BE2C (cell line): ENCODE measurements around the gene SPINK1.
"Not testable (repeated sequence)": the region's sequence is repeated elsewhere in the genome, so short reads cannot be mapped to it uniquely, and the experiment has no call there.

Experiments
- DNase-seq: peaks from one replicate; pipeline ENCODE4 v3.0.0-alpha.2; 2020
- H3K27me3 ChIP-seq: fragments of 250-450 bp; sonication (Bioruptor Pico); 2 replicates; pipeline ENCODE4 v1.5.1; 2020; ENCODE audit warnings: mild to moderate bottlenecking
- H3K36me3 ChIP-seq: fragments of 250-450 bp; sonication (Bioruptor Pico); 2 replicates; pipeline ENCODE4 v1.5.1; 2020; ENCODE audit warnings: mild to moderate bottlenecking
- H3K4me1 ChIP-seq: fragments of 250-450 bp; sonication (Bioruptor Pico); 2 replicates; pipeline ENCODE4 v1.5.1; 2020
- H3K4me3 ChIP-seq: 2 replicates; pipeline ENCODE4 v1.5.1; 2011; ENCODE audit warnings: low read depth, low read length
- H3K9me3 ChIP-seq: fragments of 250-450 bp; sonication (Bioruptor Pico); 2 replicates; pipeline ENCODE4 v1.5.1; 2020
- CTCF ChIP-seq: IDR thresholded peaks from 2 replicates; pipeline ENCODE4 v1.5.1; 2012; ENCODE audit warnings: mild to moderate bottlenecking, low read depth, low read length

Gene SPINK1

GRCh38 chr5:147818290-147818689 is 13.2 kb downstream of the SPINK1 start:
- no peak for TF ChIP-seq CTCF
- H3K27me3 ChIP-seq, result no peaks in the 10 kb centered on the region
- DNase-seq, result no peak
- no peaks in the 10 kb centered on the region for H3K4me1 ChIP-seq
- H3K9me3 ChIP-seq, result no peaks in the 10 kb centered on the region
- H3K36me3 ChIP-seq, result no peaks in the 10 kb centered on the region
- H3K4me3 ChIP-seq, result no peak overlapping the region

GRCh38 chr5:147813696-147814095 is 17.8 kb downstream of the SPINK1 start:
- no peak for DNase-seq
- no peaks in the 10 kb centered on the region for H3K27me3 ChIP-seq
- TF ChIP-seq CTCF, result no peak
- no peak overlapping the region for H3K4me3 ChIP-seq
- no peaks in the 10 kb centered on the region for H3K9me3 ChIP-seq
- no peaks in the 10 kb centered on the region for H3K36me3 ChIP-seq
- H3K4me1 ChIP-seq, result no peaks in the 10 kb centered on the region

- Histone ChIP-seq H3K4me3 (no peak overlapping the region), H3K27me3 (no peaks in the 10 kb centered on the region), H3K4me1 (no peaks in the 10 kb centered on the region), H3K9me3 (no peaks in the 10 kb centered on the region), H3K36me3 (no peaks in the 10 kb centered on the region)
- DNase-seq, result no peak
- no peak for TF ChIP-seq CTCF
Observed at GRCh38 chr5:147809830-147810666, 21.4 kb downstream of the SPINK1 start.

GRCh38 chr5:147805030-147805454 is 26.4 kb downstream of the SPINK1 start:
- Histone ChIP-seq H3K9me3 (no peaks in the 10 kb centered on the region), H3K27me3 (no peaks in the 10 kb centered on the region), H3K4me1 (peaks cover 14% of the 10 kb centered on the region), H3K4me3 (no peak overlapping the region), H3K36me3 (no peaks in the 10 kb centered on the region)
- no peak for DNase-seq
- no peak for TF ChIP-seq CTCF

GRCh38 chr5:147804334-147804733 is 27.1 kb downstream of the SPINK1 start:
- H3K9me3 ChIP-seq, result no peaks in the 10 kb centered on the region
- H3K4me3 ChIP-seq, result no peak overlapping the region
- H3K27me3 ChIP-seq, result no peaks in the 10 kb centered on the region
- TF ChIP-seq CTCF, result no peak
- H3K36me3 ChIP-seq, result no peaks in the 10 kb centered on the region
- peaks cover 14% of the 10 kb centered on the region for H3K4me1 ChIP-seq
- no peak for DNase-seq

- Histone ChIP-seq H3K36me3 (no peaks in the 10 kb centered on the region), H3K9me3 (no peaks in the 10 kb centered on the region), H3K4me3 (no peak overlapping the region), H3K27me3 (no peaks in the 10 kb centered on the region), H3K4me1 (peaks cover 14% of the 10 kb centered on the region)
- no peak for DNase-seq
- TF ChIP-seq CTCF, result no peak
Observed at GRCh38 chr5:147803926-147804325, 27.5 kb downstream of the SPINK1 start.

GRCh38 chr5:147803161-147803560 is 28.3 kb downstream of the SPINK1 start:
- peak; percentile 42 for DNase-seq
- not testable (repeated sequence) for H3K27me3 ChIP-seq, H3K36me3 ChIP-seq, H3K4me3 ChIP-seq, H3K9me3 ChIP-seq
- H3K4me1 ChIP-seq, result peaks cover 14% of the 10 kb centered on the region
